CD4-positive, CD25-positive, alpha-beta regulatory T cell (primary cell): ENCODE data around the gene CIB4. TPM values are rescaled to one million over a fixed set of nuclear protein-coding genes. Genes with fewer than 3 reads are reported as not detected.

ENCODE experiments used
- ATAC-seq, 2 donors: fragments of 150-1000 bp; cut with Tn5 transposase; one replicate each; pipeline ENCODE4 v1.10.0; 2021; ENCODE audit warnings: low read depth in 2 of 2, moderate number of reproducible peaks in 2 of 2, moderate library complexity in 1 of 2
- DNase-seq, 3 donors: peaks; one replicate each; pipeline versions ENCODE4 v3.0.0 to v3.0.0-alpha.2; 2012 to 2022; ENCODE audit warnings: mixed read lengths in 1 of 3
- H3K27ac ChIP-seq: one replicate; pipeline ENCODE4 v1.7.0; 2013; ENCODE audit warnings: mild to moderate bottlenecking, low read length; ENCODE audit not compliant: insufficient read depth, poor library complexity, severe bottlenecking
- H3K27me3 ChIP-seq: one replicate; pipeline ENCODE4 v1.7.0; 2013; ENCODE audit warnings: low read length; ENCODE audit not compliant: control insufficient read depth, insufficient read depth
- H3K36me3 ChIP-seq: one replicate; pipeline ENCODE4 v1.7.0; 2013; ENCODE audit warnings: mild to moderate bottlenecking, low read length, moderate library complexity; ENCODE audit not compliant: control insufficient read depth, insufficient read depth
- H3K4me1 ChIP-seq: 2 replicates; pipeline ENCODE4 v1.7.0; 2013; ENCODE audit warnings: mild to moderate bottlenecking, low read length; ENCODE audit not compliant: insufficient read depth, control insufficient read depth, poor library complexity, severe bottlenecking
- H3K4me3 ChIP-seq: one replicate; pipeline ENCODE4 v1.7.0; 2013; ENCODE audit warnings: low read depth, mild to moderate bottlenecking, low read length, moderate library complexity
- H3K9me3 ChIP-seq, 2 experiments: 1 replicate in 1 of 2; 2 replicates in 1 of 2; pipeline ENCODE4 v1.7.0; 2013; ENCODE audit warnings: low read length in 2 of 2, mild to moderate bottlenecking in 1 of 2, moderate library complexity in 1 of 2; ENCODE audit not compliant: control insufficient read depth in 2 of 2
- H3K27ac Mint-ChIP-seq, 3 donors: one replicate each; pipeline ENCODE4 v1.8.0; 2020 to 2022; ENCODE audit warnings: mild to moderate bottlenecking in 3 of 3, mixed read lengths in 3 of 3, moderate library complexity in 2 of 3
- H3K27me3 Mint-ChIP-seq: one replicate; pipeline ENCODE4 v1.8.0; 2022; ENCODE audit warnings: mild to moderate bottlenecking, mixed read lengths
- H3K36me3 Mint-ChIP-seq: one replicate; pipeline ENCODE4 v1.8.0; 2020; ENCODE audit warnings: mixed read lengths
- H3K4me1 Mint-ChIP-seq, 4 donors: one replicate each; pipeline ENCODE4 v1.8.0; 2020 to 2022; ENCODE audit warnings: mixed read lengths in 4 of 4, mild to moderate bottlenecking in 1 of 4
- H3K4me3 Mint-ChIP-seq, 4 donors: one replicate each; pipeline ENCODE4 v1.8.0; 2020 to 2022; ENCODE audit warnings: mild to moderate bottlenecking in 4 of 4, mixed read lengths in 4 of 4, moderate library complexity in 3 of 4
- H3K9me3 Mint-ChIP-seq, 7 donors: one replicate each; pipeline ENCODE4 v1.8.0; 2020 to 2022; ENCODE audit warnings: mixed read lengths in 7 of 7, mild to moderate bottlenecking in 3 of 7, moderate library complexity in 2 of 7
- polyA plus RNA-seq, 4 donors: library from polyadenylated mRNA; unstranded; fragments of 300-500 nt; fragmentation: Illumina TruSeq; gene quantifications; one replicate each; pipeline ENCODE4 v1.2.3, GENCODE V29; 2021
- total RNA-seq: library from RNA; stranded (reverse); gene quantifications from one replicate; pipeline ENCODE4 v1.2.3, GENCODE V29; 2022

The CIB4 gene
- total and polyA plus RNA-seq, 5 donors from 2014 or later = not detected

GRCh38 chr2:26597197-26597596, 44.0 kb downstream of the CIB4 start:
- no peak overlapping the region for H3K4me3 Mint-ChIP-seq

GRCh38 chr2:26595146-26595545, 46.0 kb downstream of the CIB4 start:
- peaks cover 15% of the 10 kb centered on the region for H3K27me3 ChIP-seq
- Mint-ChIP-seq H3K9me3 (peaks cover 0 to 8% (median 0%) of the 10 kb centered on the region in 7 donors), H3K4me1 (no peaks in the 10 kb centered on the region), H3K27ac (no peak overlapping the region), H3K36me3 (no peaks in the 10 kb centered on the region), H3K4me3 (no peak overlapping the region), H3K27me3 (peaks cover 51% of the 10 kb centered on the region)
- H3K36me3 ChIP-seq = no peaks in the 10 kb centered on the region
- H3K9me3 ChIP-seq = no peaks in the 10 kb centered on the region
- no peaks in the 10 kb centered on the region for H3K4me1 ChIP-seq
- DNase-seq = no peak
- no peak for ATAC-seq
- H3K27ac ChIP-seq = no peak overlapping the region
- H3K4me3 ChIP-seq = no peak overlapping the region

More at GRCh38 chr2:26597197-26597596, 44.0 kb downstream of the CIB4 start:
- Mint-ChIP-seq H3K27me3 (peaks cover 55% of the 10 kb centered on the region), H3K4me1 (no peaks in the 10 kb centered on the region), H3K36me3 (no peaks in the 10 kb centered on the region), H3K27ac (no peak overlapping the region), H3K9me3 (peaks cover 0 to 7% (median 0%) of the 10 kb centered on the region in 7 donors)
- no peaks in the 10 kb centered on the region for H3K4me1 ChIP-seq
- no peaks in the 10 kb centered on the region for H3K36me3 ChIP-seq
- no peak overlapping the region for H3K4me3 ChIP-seq
- peaks cover 18% of the 10 kb centered on the region for H3K27me3 ChIP-seq
- H3K27ac ChIP-seq = no peak overlapping the region
- ATAC-seq (no peak), DNase-seq (no peak)
- H3K9me3 ChIP-seq = no peaks in the 10 kb centered on the region

GRCh38 chr2:26591619-26592505, 49.3 kb downstream of the CIB4 start:
- Mint-ChIP-seq H3K36me3 (no peaks in the 10 kb centered on the region), H3K4me3 (no peak overlapping the region)

DNA sequence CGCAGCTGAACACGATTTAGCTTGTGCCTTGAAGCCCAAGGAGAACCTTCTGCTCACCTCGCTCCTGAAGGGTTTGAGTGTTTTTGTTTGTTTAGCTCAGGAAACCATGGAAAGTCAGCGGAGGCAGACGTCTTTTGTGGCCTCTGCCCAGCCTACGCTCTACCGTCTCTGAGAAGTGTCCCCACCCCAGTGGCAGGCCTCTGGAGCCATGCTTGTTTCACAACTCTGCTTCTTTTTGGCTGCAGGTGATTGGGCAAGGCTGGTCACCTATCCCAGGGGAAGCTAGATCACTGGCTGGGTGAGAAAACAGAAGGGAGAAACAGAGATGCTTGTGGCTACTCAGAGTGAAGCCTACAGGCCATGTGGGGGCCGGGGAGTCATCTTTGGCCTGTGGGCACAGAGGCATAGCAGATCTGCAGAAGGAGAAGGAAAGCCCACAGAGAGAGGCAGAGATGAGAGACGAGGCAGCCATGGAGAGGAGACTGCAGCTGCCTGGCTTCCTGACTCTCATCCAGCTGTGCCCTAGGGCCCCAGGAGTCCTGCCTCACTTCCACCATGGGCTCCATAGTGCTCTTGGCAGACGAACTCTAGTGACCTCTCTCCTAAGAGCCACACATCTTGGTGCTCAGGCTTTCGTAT, 50.1 kb downstream of the CIB4 start:
- ATAC-seq = no peak
- no peaks in the 10 kb centered on the region for H3K4me1 ChIP-seq
- H3K27ac Mint-ChIP-seq = no peak overlapping the region
- no peak overlapping the region for H3K27ac ChIP-seq
- no peaks in the 10 kb centered on the region for H3K36me3 Mint-ChIP-seq
- no peak overlapping the region for H3K4me3 Mint-ChIP-seq
- peaks cover 38% of the 10 kb centered on the region for H3K27me3 Mint-ChIP-seq
- H3K4me1 Mint-ChIP-seq = no peaks in the 10 kb centered on the region
- H3K4me3 ChIP-seq = no peak overlapping the region
- no peaks in the 10 kb centered on the region for H3K9me3 ChIP-seq
- DNase-seq = no peak
- peaks cover 13% of the 10 kb centered on the region for H3K27me3 ChIP-seq
- H3K9me3 Mint-ChIP-seq = peaks cover 0 to 7% (median 0%) of the 10 kb centered on the region in 7 donors
- no peaks in the 10 kb centered on the region for H3K36me3 ChIP-seq

More at GRCh38 chr2:26591619-26592505, 49.3 kb downstream of the CIB4 start:
- no peaks in the 10 kb centered on the region for H3K36me3 ChIP-seq
- no peaks in the 10 kb centered on the region for H3K4me1 Mint-ChIP-seq
- H3K27ac ChIP-seq = no peak overlapping the region
- no peaks in the 10 kb centered on the region for H3K4me1 ChIP-seq
- H3K9me3 ChIP-seq = no peaks in the 10 kb centered on the region
- H3K27me3 ChIP-seq = peaks cover 15% of the 10 kb centered on the region
- DNase-seq = no peak
- H3K4me3 ChIP-seq = no peak overlapping the region
- H3K9me3 Mint-ChIP-seq = peaks cover 0 to 8% (median 0%) of the 10 kb centered on the region in 7 donors
- H3K27ac Mint-ChIP-seq = no peak overlapping the region
- ATAC-seq = no peak
- H3K27me3 Mint-ChIP-seq = peaks cover 43% of the 10 kb centered on the region

DNA sequence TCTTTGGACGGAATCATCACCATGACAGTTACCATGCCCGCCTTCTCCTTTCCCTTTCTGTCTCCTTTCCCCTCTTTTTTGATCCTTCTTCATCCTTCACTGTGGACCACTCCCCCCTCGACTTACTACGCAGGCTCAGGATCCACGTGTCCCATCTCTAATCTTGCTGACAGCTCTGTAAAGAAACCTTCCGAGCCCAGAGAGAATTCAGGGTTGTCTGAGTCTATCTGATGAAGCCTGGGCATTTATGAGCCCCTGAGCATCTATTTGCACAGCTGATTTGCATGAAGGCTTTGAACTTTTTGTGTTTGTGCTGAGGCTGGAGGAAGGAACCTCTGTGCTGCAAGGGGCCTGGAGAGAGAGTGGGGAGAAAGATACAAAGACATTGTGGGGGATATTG, 50.7 kb downstream of the CIB4 start:
- Histone ChIP-seq H3K4me1 (no peaks in the 10 kb centered on the region), H3K4me3 (no peak overlapping the region), H3K36me3 (no peaks in the 10 kb centered on the region), H3K27ac (no peak overlapping the region), H3K9me3 (no peaks in the 10 kb centered on the region), H3K27me3 (peaks cover 11% of the 10 kb centered on the region)
- no peak overlapping the region for H3K4me3 Mint-ChIP-seq
- H3K27ac Mint-ChIP-seq = no peak overlapping the region
- H3K36me3 Mint-ChIP-seq = no peaks in the 10 kb centered on the region
- peaks cover 0 to 7% (median 0%) of the 10 kb centered on the region in 7 donors for H3K9me3 Mint-ChIP-seq
- ATAC-seq = no peak
- H3K4me1 Mint-ChIP-seq = no peaks in the 10 kb centered on the region
- peaks cover 41% of the 10 kb centered on the region for H3K27me3 Mint-ChIP-seq
- DNase-seq = no peak

DNA sequence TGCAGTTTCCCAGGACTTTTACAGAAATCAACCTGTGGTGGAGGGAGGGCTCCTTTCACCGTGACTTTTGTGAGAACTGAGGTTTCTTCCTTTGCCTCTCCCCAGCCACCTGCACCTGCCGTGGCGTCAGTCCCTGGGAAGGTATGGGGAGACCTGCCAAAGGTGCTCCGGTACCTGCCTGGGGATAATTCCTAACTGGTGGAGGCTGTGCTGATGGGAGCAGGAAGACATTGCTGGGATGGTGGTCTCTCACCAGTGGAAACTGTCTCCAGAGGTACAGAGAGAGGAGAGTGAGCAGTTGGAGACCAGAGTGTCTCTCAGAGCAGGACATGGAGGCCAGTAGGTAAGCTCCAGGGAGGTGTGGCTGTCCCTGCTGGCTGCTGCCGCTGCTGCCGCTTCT, 52.6 kb downstream of the CIB4 start:
- Histone ChIP-seq H3K9me3 (no peaks in the 10 kb centered on the region), H3K36me3 (no peaks in the 10 kb centered on the region), H3K4me3 (no peak overlapping the region), H3K4me1 (no peaks in the 10 kb centered on the region), H3K27me3 (no peaks in the 10 kb centered on the region), H3K27ac (no peak overlapping the region)
- no peak overlapping the region for H3K27ac Mint-ChIP-seq
- H3K4me1 Mint-ChIP-seq = no peaks in the 10 kb centered on the region
- no peak overlapping the region for H3K4me3 Mint-ChIP-seq
- DNase-seq (no peak), ATAC-seq (no peak)
- no peaks in the 10 kb centered on the region for H3K36me3 Mint-ChIP-seq
- H3K9me3 Mint-ChIP-seq = peaks cover 0 to 7% (median 0%) of the 10 kb centered on the region in 7 donors
- peaks cover 33% of the 10 kb centered on the region for H3K27me3 Mint-ChIP-seq

DNA sequence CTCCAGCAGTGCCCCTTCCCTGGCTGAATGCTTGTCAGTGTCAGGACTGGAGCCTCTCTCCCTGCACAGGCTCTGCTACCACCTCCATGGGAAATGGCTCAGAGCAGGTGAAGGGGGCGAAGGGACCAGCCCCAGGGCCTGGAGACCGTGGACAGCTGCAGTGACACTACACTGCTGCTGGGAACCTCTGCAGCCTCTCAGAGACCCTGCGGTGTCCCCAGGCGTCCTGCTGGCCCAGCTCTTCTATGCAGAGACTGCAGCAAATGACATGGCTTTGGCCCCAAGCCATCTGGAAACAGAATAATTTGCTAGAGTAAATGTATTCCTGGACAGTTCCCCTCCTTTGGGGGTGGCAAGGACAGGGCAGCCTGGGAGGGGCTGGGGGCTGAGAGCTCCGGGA, 53.2 kb downstream of the CIB4 start:
- DNase-seq (no peak), ATAC-seq (no peak)
- H3K4me1 ChIP-seq = no peaks in the 10 kb centered on the region
- no peak overlapping the region for H3K4me3 ChIP-seq
- H3K9me3 ChIP-seq = no peaks in the 10 kb centered on the region
- H3K36me3 ChIP-seq = no peaks in the 10 kb centered on the region
- Mint-ChIP-seq H3K27me3 (peaks cover 30% of the 10 kb centered on the region), H3K4me1 (no peaks in the 10 kb centered on the region), H3K4me3 (peak overlapping the region in 1 of 4 donors; percentile 7), H3K9me3 (peaks cover 0 to 7% (median 0%) of the 10 kb centered on the region in 7 donors), H3K27ac (no peak overlapping the region), H3K36me3 (no peaks in the 10 kb centered on the region)
- no peak overlapping the region for H3K27ac ChIP-seq
- no peaks in the 10 kb centered on the region for H3K27me3 ChIP-seq
